Measurements from ENCODE around the gene ME3.

Gene ME3

GRCh38 chr11:86511086-86511551, 161.3 kb downstream of the ME3 start:
- H3K27me3 ChIP-seq (ENCODE audit: insufficient read depth, insufficient read length), result no peaks in the 10 kb centered on the region
- no peak overlapping the region for H3K4me3 ChIP-seq (ENCODE audit: insufficient read length, low read depth)
- DNase-seq (ENCODE audit: low read depth, low spot score), result no peak
- H3K4me1 ChIP-seq (ENCODE audit: insufficient read depth, insufficient read length), result no peaks in the 10 kb centered on the region
- H3K9ac ChIP-seq (ENCODE audit: insufficient read length, low read depth), result no peak overlapping the region
- TF ChIP-seq ZNF274 (IDR thresholded peaks at IDR 0.05; ENCODE audit: low read depth, low read length) (no peak), YY1 (IDR thresholded peaks at IDR 0.05; ENCODE audit: insufficient read depth, insufficient read length) (no peak), SUZ12 (IDR thresholded peaks at IDR 0.05; ENCODE audit: extremely low read depth, insufficient read depth, insufficient read length) (no peak)
- H3K36me3 ChIP-seq (ENCODE audit: insufficient read depth, insufficient read length, low read length), result no peaks in the 10 kb centered on the region
- peaks cover 9% of the 10 kb centered on the region for H3K9me3 ChIP-seq (ENCODE audit: insufficient read depth, low read length)

GRCh38 chr11:86510674-86511073, 161.7 kb downstream of the ME3 start:
- no peak for DNase-seq (ENCODE audit: low read depth, low spot score)
- H3K27me3 ChIP-seq (ENCODE audit: insufficient read depth, insufficient read length), result no peaks in the 10 kb centered on the region
- no peak overlapping the region for H3K4me3 ChIP-seq (ENCODE audit: insufficient read length, low read depth)
- no peaks in the 10 kb centered on the region for H3K4me1 ChIP-seq (ENCODE audit: insufficient read depth, insufficient read length)
- H3K9ac ChIP-seq (ENCODE audit: insufficient read length, low read depth), result no peak overlapping the region
- no peak for TF ChIP-seq YY1 (IDR thresholded peaks at IDR 0.05; ENCODE audit: insufficient read depth, insufficient read length)
- TF ChIP-seq ZNF274 (IDR thresholded peaks at IDR 0.05; ENCODE audit: low read depth, low read length), result no peak
- no peak for TF ChIP-seq SUZ12 (IDR thresholded peaks at IDR 0.05; ENCODE audit: extremely low read depth, insufficient read depth, insufficient read length)
- H3K9me3 ChIP-seq (ENCODE audit: insufficient read depth, low read length), result peaks cover 9% of the 10 kb centered on the region
- no peaks in the 10 kb centered on the region for H3K36me3 ChIP-seq (ENCODE audit: insufficient read depth, insufficient read length, low read length)

GRCh38 chr11:86510097-86510496, 162.3 kb downstream of the ME3 start:
- Histone ChIP-seq H3K4me1 (ENCODE audit: insufficient read depth, insufficient read length) (no peaks in the 10 kb centered on the region), H3K36me3 (ENCODE audit: insufficient read depth, insufficient read length, low read length) (no peaks in the 10 kb centered on the region), H3K9me3 (ENCODE audit: insufficient read depth, low read length) (peaks cover 9% of the 10 kb centered on the region), H3K9ac (ENCODE audit: insufficient read length, low read depth) (no peak overlapping the region), H3K27me3 (ENCODE audit: insufficient read depth, insufficient read length) (no peaks in the 10 kb centered on the region), H3K4me3 (ENCODE audit: insufficient read length, low read depth) (no peak overlapping the region)
- TF ChIP-seq SUZ12 (IDR thresholded peaks at IDR 0.05; ENCODE audit: extremely low read depth, insufficient read depth, insufficient read length) (no peak), YY1 (IDR thresholded peaks at IDR 0.05; ENCODE audit: insufficient read depth, insufficient read length) (no peak), ZNF274 (IDR thresholded peaks at IDR 0.05; ENCODE audit: low read depth, low read length) (no peak)
- no peak for DNase-seq (ENCODE audit: low read depth, low spot score)

GRCh38 chr11:86509588-86509974, 162.8 kb downstream of the ME3 start:
- TF ChIP-seq YY1 (IDR thresholded peaks at IDR 0.05; ENCODE audit: insufficient read depth, insufficient read length), result no peak
- no peak for TF ChIP-seq SUZ12 (IDR thresholded peaks at IDR 0.05; ENCODE audit: extremely low read depth, insufficient read depth, insufficient read length)
- TF ChIP-seq ZNF274 (IDR thresholded peaks at IDR 0.05; ENCODE audit: low read depth, low read length), result no peak

GRCh38 chr11:86508604-86509587, 163.5 kb downstream of the ME3 start:
- no peak for DNase-seq (ENCODE audit: low read depth, low spot score)
- TF ChIP-seq YY1 (IDR thresholded peaks at IDR 0.05; ENCODE audit: insufficient read depth, insufficient read length) (no peak), SUZ12 (IDR thresholded peaks at IDR 0.05; ENCODE audit: extremely low read depth, insufficient read depth, insufficient read length) (no peak), ZNF274 (IDR thresholded peaks at IDR 0.05; ENCODE audit: low read depth, low read length) (no peak)
- no peaks in the 10 kb centered on the region for H3K27me3 ChIP-seq (ENCODE audit: insufficient read depth, insufficient read length)

More at GRCh38 chr11:86509588-86509974, 162.8 kb downstream of the ME3 start:
- no peaks in the 10 kb centered on the region for H3K36me3 ChIP-seq (ENCODE audit: insufficient read depth, insufficient read length, low read length)
- no peak overlapping the region for H3K4me3 ChIP-seq (ENCODE audit: insufficient read length, low read depth)
- H3K27me3 ChIP-seq (ENCODE audit: insufficient read depth, insufficient read length), result no peaks in the 10 kb centered on the region
- no peak overlapping the region for H3K9ac ChIP-seq (ENCODE audit: insufficient read length, low read depth)
- H3K4me1 ChIP-seq (ENCODE audit: insufficient read depth, insufficient read length), result no peaks in the 10 kb centered on the region
- DNase-seq (ENCODE audit: low read depth, low spot score), result no peak
- H3K9me3 ChIP-seq (ENCODE audit: insufficient read depth, low read length), result peaks cover 9% of the 10 kb centered on the region

GRCh38 chr11:86507249-86507845, 165.1 kb downstream of the ME3 start:
- TF ChIP-seq ZNF274 (IDR thresholded peaks at IDR 0.05; ENCODE audit: low read depth, low read length), result no peak
- no peak for TF ChIP-seq YY1 (IDR thresholded peaks at IDR 0.05; ENCODE audit: insufficient read depth, insufficient read length)
- TF ChIP-seq SUZ12 (IDR thresholded peaks at IDR 0.05; ENCODE audit: extremely low read depth, insufficient read depth, insufficient read length), result no peak
- no peak overlapping the region for H3K4me3 ChIP-seq (ENCODE audit: insufficient read length, low read depth)
- H3K9me3 ChIP-seq (ENCODE audit: insufficient read depth, low read length), result peaks cover 8% of the 10 kb centered on the region
- H3K36me3 ChIP-seq (ENCODE audit: insufficient read depth, insufficient read length, low read length), result no peaks in the 10 kb centered on the region
- no peaks in the 10 kb centered on the region for H3K4me1 ChIP-seq (ENCODE audit: insufficient read depth, insufficient read length)
- no peaks in the 10 kb centered on the region for H3K27me3 ChIP-seq (ENCODE audit: insufficient read depth, insufficient read length)
- H3K9ac ChIP-seq (ENCODE audit: insufficient read length, low read depth), result no peak overlapping the region
- no peak for DNase-seq (ENCODE audit: low read depth, low spot score)

More at GRCh38 chr11:86508604-86509587, 163.5 kb downstream of the ME3 start:
- Histone ChIP-seq H3K9ac (ENCODE audit: insufficient read length, low read depth) (no peak overlapping the region), H3K4me1 (ENCODE audit: insufficient read depth, insufficient read length) (no peaks in the 10 kb centered on the region), H3K9me3 (ENCODE audit: insufficient read depth, low read length) (peaks cover 9% of the 10 kb centered on the region), H3K36me3 (ENCODE audit: insufficient read depth, insufficient read length, low read length) (no peaks in the 10 kb centered on the region), H3K4me3 (ENCODE audit: insufficient read length, low read depth) (no peak overlapping the region)

- Histone ChIP-seq H3K9me3 (ENCODE audit: insufficient read depth, low read length) (no peaks in the 10 kb centered on the region; the same call in 1 of the 2 replicates), H3K4me3 (ENCODE audit: insufficient read length, low read depth) (no peak overlapping the region), H3K27me3 (ENCODE audit: insufficient read depth, insufficient read length) (no peaks in the 10 kb centered on the region), H3K36me3 (ENCODE audit: insufficient read depth, insufficient read length, low read length) (no peaks in the 10 kb centered on the region), H3K4me1 (ENCODE audit: insufficient read depth, insufficient read length) (no peaks in the 10 kb centered on the region), H3K9ac (ENCODE audit: insufficient read length, low read depth) (no peak overlapping the region)
- no peak for TF ChIP-seq YY1 (IDR thresholded peaks at IDR 0.05; ENCODE audit: insufficient read depth, insufficient read length)
- TF ChIP-seq SUZ12 (IDR thresholded peaks at IDR 0.05; ENCODE audit: extremely low read depth, insufficient read depth, insufficient read length), result no peak
- no peak for TF ChIP-seq ZNF274 (IDR thresholded peaks at IDR 0.05; ENCODE audit: low read depth, low read length)
- no peak for DNase-seq (ENCODE audit: low read depth, low spot score)
Observed at GRCh38 chr11:86506235-86506634, 166.2 kb downstream of the ME3 start.
